Endothelial cell of umbilical vein (primary cell): Measurements from ENCODE around the gene MAML2. TPM values are rescaled to one million over a fixed set of nuclear protein-coding genes. Genes with fewer than 3 reads are reported as not detected.

Source experiments
- BruUV-seq: library from RNA; stranded (reverse); fragments of 400-500 nt; replicated peaks from 2 replicates; lab custom pipeline; 2021; lab: Mats Ljungman, UMichigan
- CTCF ChIA-PET: fragments of 300-600, 350-600 bp; sonication (Branson Sonifier 250); formaldehyde crosslinking; loops from one replicate; lab custom pipeline; 2021; ENCODE audit warnings: antibody characterized with exemption, inconsistent platforms; lab: Charles Lee
- POLR2A ChIA-PET: fragments of 300-600, 350-600 bp; sonication (Branson Sonifier 250); formaldehyde crosslinking; loops from one replicate; lab custom pipeline; 2021; ENCODE audit warnings: antibody characterized with exemption, inconsistent platforms; lab: Charles Lee
- DNase-seq: peaks from one replicate; pipeline ENCODE4 v3.0.0-alpha.2; 2011; ENCODE audit warnings: low read depth, low spot score
- FAIRE-seq: peaks from 2 replicates; lab custom pipeline; 2011; peaks lifted over from hg19 to GRCh38; lab: Jason Lieb, UNC
- H2AFZ ChIP-seq: 2 replicates; pipeline ENCODE4 v1.6.0; 2012; ENCODE audit warnings: low read depth, low read length, control low read depth, inconsistent platforms
- H3K27ac ChIP-seq: 2 replicates; pipeline ENCODE4 v1.5.1; 2011; ENCODE audit warnings: low read depth, mild to moderate bottlenecking, control low read depth, low read length, moderate library complexity; ENCODE audit not compliant: insufficient read depth
- H3K27me3 ChIP-seq, 2 experiments: 2 replicates each; pipeline versions ENCODE4 v1.6.0 to v1.6.1; 2011; ENCODE audit warnings: low read length in 2 of 2, mixed read lengths in 1 of 2; ENCODE audit not compliant: control insufficient read depth in 2 of 2, insufficient read depth in 2 of 2
- H3K36me3 ChIP-seq, 2 experiments: 2 replicates in 1 of 2; 3 replicates in 1 of 2; pipeline ENCODE4 v1.5.1; 2011; ENCODE audit warnings: low read length in 2 of 2, mild to moderate bottlenecking in 1 of 2, moderate library complexity in 1 of 2; ENCODE audit not compliant: control insufficient read depth in 2 of 2, insufficient read depth in 2 of 2; ENCODE audit errors: extremely low read depth in 1 of 2
- H3K4me1 ChIP-seq: 3 replicates; pipeline ENCODE4 v1.5.1; 2011; ENCODE audit warnings: mild to moderate bottlenecking, low read length; ENCODE audit not compliant: control insufficient read depth, insufficient read depth; ENCODE audit errors: extremely low read depth
- H3K4me2 ChIP-seq: 2 replicates; pipeline ENCODE4 v1.6.1; 2011; ENCODE audit warnings: low read length, control low read depth, mixed read lengths; ENCODE audit not compliant: insufficient read depth
- H3K4me3 ChIP-seq, 3 experiments: fragments of 200-600 bp in 1 of 3; sonication (generic), shearing (Covaris generic) in 1 of 3; replicated peaks in 1 of 3; 2 replicates each; pipeline ENCODE4 v1.5.1; 2011 to 2016; ENCODE audit warnings: control low read depth in 3 of 3, low read length in 3 of 3, mild to moderate bottlenecking in 2 of 3, inconsistent platforms in 1 of 3, low read depth in 1 of 3, moderate library complexity in 1 of 3; ENCODE audit not compliant: insufficient read depth in 1 of 3
- H3K79me2 ChIP-seq: 2 replicates; pipeline ENCODE4 v1.6.0; 2012; ENCODE audit warnings: low read length, inconsistent platforms; ENCODE audit not compliant: control insufficient read depth, insufficient read depth
- H3K9ac ChIP-seq: replicated peaks from 2 replicates; pipeline ENCODE3; 2011; ENCODE audit warnings: low read length, control low read depth; ENCODE audit not compliant: insufficient read depth; ENCODE audit errors: extremely low read depth
- H3K9me1 ChIP-seq: replicated peaks from 3 replicates; pipeline ENCODE4 v1.6.0; 2011; ENCODE audit warnings: mild to moderate bottlenecking, low read length; ENCODE audit not compliant: control insufficient read depth, insufficient read depth; ENCODE audit errors: extremely low read depth
- H3K9me3 ChIP-seq: replicated peaks from 2 replicates; pipeline ENCODE4 v1.5.1; 2012; ENCODE audit warnings: low read length, inconsistent platforms; ENCODE audit not compliant: control insufficient read depth, insufficient read depth
- H4K20me1 ChIP-seq: replicated peaks from 2 replicates; pipeline ENCODE3; 2011; ENCODE audit warnings: mild to moderate bottlenecking, low read length; ENCODE audit not compliant: control insufficient read depth, insufficient read depth; ENCODE audit errors: extremely low read depth
- EZH2 ChIP-seq: IDR thresholded peaks from 2 replicates; pipeline ENCODE4 v1.6.1; 2012; ENCODE audit warnings: borderline replicate concordance, low read depth, mild to moderate bottlenecking, moderate library complexity, low read length, inconsistent platforms; ENCODE audit not compliant: severe bottlenecking
- FOS ChIP-seq: IDR thresholded peaks from 2 replicates; pipeline ENCODE4 v1.6.1; 2011; ENCODE audit warnings: mild to moderate bottlenecking, low read length, moderate library complexity, borderline replicate concordance; ENCODE audit not compliant: insufficient read depth
- GATA2 ChIP-seq: IDR thresholded peaks from 2 replicates; pipeline ENCODE4 v1.7.0; 2011; ENCODE audit warnings: low read depth, mild to moderate bottlenecking, moderate library complexity, mixed read lengths, low read length; ENCODE audit not compliant: insufficient read length, insufficient read depth
- JUN ChIP-seq: IDR thresholded peaks from 2 replicates; pipeline ENCODE4 v1.6.1; 2011; ENCODE audit warnings: borderline replicate concordance, low read depth; ENCODE audit not compliant: insufficient read length, insufficient read depth
- MYC ChIP-seq: IDR thresholded peaks from one replicate; pipeline ENCODE4 v1.6.1; 2011; ENCODE audit warnings: mild to moderate bottlenecking, low read depth, low read length
- POLR2A ChIP-seq: IDR thresholded peaks from 2 replicates; pipeline ENCODE4 v1.6.1; 2012; ENCODE audit warnings: low read depth, mild to moderate bottlenecking, control low read depth, low read length
- POLR2AphosphoS5 ChIP-seq: IDR thresholded peaks from 2 replicates; pipeline ENCODE4 v1.6.1; 2012; ENCODE audit warnings: low read depth, mild to moderate bottlenecking, control low read depth, low read length, moderate library complexity; ENCODE audit not compliant: insufficient read depth
- dilution Hi-C: fragments of 300-500 bp; cut with MboI; formaldehyde crosslinking; loops from one replicate; pipeline ENCODE4 v1.15.0; 2019; ENCODE audit warnings: low sequenced_read_pairs; ENCODE audit not compliant: extremely low pct_ligation_motif_present
- intact Hi-C: fragments of 100-400 bp; cut with micrococcal nuclease; formaldehyde crosslinking; loops from one replicate; pipeline ENCODE4 v1.10.0; 2022
- polyA plus RNA-seq, 4 experiments: library from polyadenylated mRNA; depleted of rRNA in 3 of 4; stranded (reverse) in 3 of 4; unstranded in 1 of 4; fragments of >200 nt; gene quantifications; 2 replicates each; pipeline versions ENCODE4 v1.2.1 to v1.2.3, GENCODE V29; 2011 to 2012; ENCODE audit warnings: missing spikeins in 1 of 4
- total RNA-seq: library from RNA; stranded (reverse); gene quantifications from 2 replicates; pipeline ENCODE4 v1.2.3, GENCODE V29; 2021
- TF ChIP-seq, protein P1 (sequence below), 2 donors: IDR thresholded peaks; 1 replicate in 1 of 2; 2 replicates in 1 of 2; pipeline ENCODE4 v1.5.1; 2011; ENCODE audit warnings: low read length in 2 of 2, mild to moderate bottlenecking in 2 of 2, moderate library complexity in 2 of 2, control low read depth in 1 of 2, inconsistent platforms in 1 of 2, low read depth in 1 of 2; ENCODE audit not compliant: insufficient read depth in 1 of 2; ENCODE audit errors: extremely low read depth in 1 of 2
- TF ChIP-seq, protein P2 (sequence below): IDR thresholded peaks from 2 replicates; pipeline ENCODE4 v1.6.1; 2011; ENCODE audit not compliant: insufficient read depth, insufficient read length

Gene MAML2
- total and polyA plus RNA-seq, 2 donors (not counting 3 experiments of a cell fraction or from before 2014, with no cell fraction given) = 12.4 to 16.8 TPM

DNA sequence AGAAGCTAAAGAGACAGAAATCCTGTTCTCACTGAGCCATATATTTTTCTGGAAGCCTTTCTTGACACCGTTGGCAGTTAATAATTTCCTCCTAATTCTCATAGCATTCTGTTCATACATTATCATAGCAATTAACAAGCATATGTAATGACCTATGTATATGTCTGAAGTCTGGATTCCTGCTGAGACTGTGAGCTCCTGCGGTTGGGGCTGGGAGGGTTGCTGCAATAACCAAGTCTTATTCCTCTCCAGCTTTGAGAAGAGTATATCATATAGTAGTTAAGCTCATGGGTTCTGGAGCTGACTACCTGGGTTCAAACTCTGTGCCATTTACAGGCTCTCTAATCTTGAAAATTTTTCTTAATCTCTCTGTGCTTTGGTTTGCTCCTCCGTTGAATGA is 175.2 kb downstream of the MAML2 start:
- Histone ChIP-seq H3K9ac (no peak overlapping the region), H3K9me1 (no peaks in the 10 kb centered on the region), H3K4me3 (no peak overlapping the region), H2AFZ (no peak overlapping the region), H3K4me1 (peaks cover 24% of the 10 kb centered on the region), H3K27ac (no peak overlapping the region), H4K20me1 (no peaks in the 10 kb centered on the region), H3K79me2 (peaks cover 4% of the 10 kb centered on the region), H3K27me3 (no peaks in the 10 kb centered on the region), H3K36me3 (no peaks in the 10 kb centered on the region), H3K4me2 (no peak overlapping the region), H3K9me3 (no peaks in the 10 kb centered on the region)
- TF ChIP-seq EZH2 (no peak), FOS (no peak), POLR2A (no peak), GATA2 (no peak), MYC (no peak), JUN (no peak), POLR2AphosphoS5 (no peak)
- TF ChIP-seq, protein P1, sequence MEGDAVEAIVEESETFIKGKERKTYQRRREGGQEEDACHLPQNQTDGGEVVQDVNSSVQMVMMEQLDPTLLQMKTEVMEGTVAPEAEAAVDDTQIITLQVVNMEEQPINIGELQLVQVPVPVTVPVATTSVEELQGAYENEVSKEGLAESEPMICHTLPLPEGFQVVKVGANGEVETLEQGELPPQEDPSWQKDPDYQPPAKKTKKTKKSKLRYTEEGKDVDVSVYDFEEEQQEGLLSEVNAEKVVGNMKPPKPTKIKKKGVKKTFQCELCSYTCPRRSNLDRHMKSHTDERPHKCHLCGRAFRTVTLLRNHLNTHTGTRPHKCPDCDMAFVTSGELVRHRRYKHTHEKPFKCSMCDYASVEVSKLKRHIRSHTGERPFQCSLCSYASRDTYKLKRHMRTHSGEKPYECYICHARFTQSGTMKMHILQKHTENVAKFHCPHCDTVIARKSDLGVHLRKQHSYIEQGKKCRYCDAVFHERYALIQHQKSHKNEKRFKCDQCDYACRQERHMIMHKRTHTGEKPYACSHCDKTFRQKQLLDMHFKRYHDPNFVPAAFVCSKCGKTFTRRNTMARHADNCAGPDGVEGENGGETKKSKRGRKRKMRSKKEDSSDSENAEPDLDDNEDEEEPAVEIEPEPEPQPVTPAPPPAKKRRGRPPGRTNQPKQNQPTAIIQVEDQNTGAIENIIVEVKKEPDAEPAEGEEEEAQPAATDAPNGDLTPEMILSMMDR (IDR thresholded peaks at IDR 0.05; ENCODE audit: extremely low read depth in 1 of 2, insufficient read depth in 1 of 2, low read depth in 1 of 2, low read length in 2 of 2) = no peak
- TF ChIP-seq, protein P2, sequence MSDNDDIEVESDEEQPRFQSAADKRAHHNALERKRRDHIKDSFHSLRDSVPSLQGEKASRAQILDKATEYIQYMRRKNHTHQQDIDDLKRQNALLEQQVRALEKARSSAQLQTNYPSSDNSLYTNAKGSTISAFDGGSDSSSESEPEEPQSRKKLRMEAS = no peak
- FAIRE-seq (no peak), DNase-seq (no peak)
- ChIA-PET CTCF (interaction anchor here (0.9 to 2.0 kb wide), 2 partner anchors 12 to 19 kb away, joined by 3 to 4 read pairs; no protein-coding TSS in a partner anchor), POLR2A (no interaction called here)
- dilution Hi-C loops (no loop called here), intact Hi-C loops (loop anchor here (1.0 kb wide), 1 partner anchor 10 kb away; no protein-coding TSS in a partner anchor)
- no TSS peak for BruUV-seq
